Renal cortex interstitium (tissue), 11 donors: ENCODE data around the gene SFT2D2. TPM values are rescaled to one million over a fixed set of nuclear protein-coding genes. Genes with fewer than 3 reads are reported as not detected.

Source experiments
- DNase-seq, 11 donors: peaks; one replicate each; pipeline ENCODE4 v3.0.0-alpha.2; 2013; ENCODE audit warnings: low read depth in 9 of 11, low spot score in 4 of 11; ENCODE audit errors: extremely low read depth in 1 of 11
- polyA plus RNA-seq, 3 donors: library from polyadenylated mRNA; unstranded; fragments of 120-200 nt; gene quantifications; one replicate each; pipeline ENCODE4 v1.2.1, GENCODE V29; 2013; ENCODE audit not compliant: insufficient read length in 3 of 3

Gene SFT2D2
- polyA plus RNA-seq, 3 donors = 17.3 to 19.8 (median 17.7) TPM

DNA sequence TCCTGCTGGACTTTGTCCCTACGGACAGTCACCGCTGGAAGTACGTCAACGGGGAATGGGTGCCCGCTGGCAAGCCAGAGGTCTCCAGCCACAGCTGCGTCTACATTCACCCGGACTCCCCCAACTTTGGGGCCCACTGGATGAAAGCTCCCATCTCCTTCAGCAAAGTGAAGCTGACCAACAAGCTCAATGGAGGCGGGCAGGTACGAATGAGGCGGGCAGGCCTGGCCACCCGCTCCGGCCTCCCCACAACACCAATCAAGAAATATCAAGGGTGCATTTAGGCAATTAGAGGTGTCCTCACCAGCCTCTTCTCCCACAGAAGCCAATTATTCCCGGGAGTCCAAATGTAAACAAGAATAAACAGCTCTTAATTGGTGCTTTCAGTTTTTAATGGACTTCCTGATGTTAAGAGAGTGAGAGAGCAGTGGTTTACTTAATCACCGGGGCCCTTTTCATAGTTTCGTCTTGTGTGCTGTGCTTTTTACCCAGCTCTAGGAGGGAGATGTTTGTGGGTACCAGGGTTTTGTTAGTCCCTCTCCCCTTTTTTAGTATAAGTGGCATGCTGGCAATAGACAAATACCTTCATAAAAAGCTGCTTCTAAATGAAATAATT is 65.5 kb downstream of the SFT2D2 start:
- DNase-seq = no peak

DNA sequence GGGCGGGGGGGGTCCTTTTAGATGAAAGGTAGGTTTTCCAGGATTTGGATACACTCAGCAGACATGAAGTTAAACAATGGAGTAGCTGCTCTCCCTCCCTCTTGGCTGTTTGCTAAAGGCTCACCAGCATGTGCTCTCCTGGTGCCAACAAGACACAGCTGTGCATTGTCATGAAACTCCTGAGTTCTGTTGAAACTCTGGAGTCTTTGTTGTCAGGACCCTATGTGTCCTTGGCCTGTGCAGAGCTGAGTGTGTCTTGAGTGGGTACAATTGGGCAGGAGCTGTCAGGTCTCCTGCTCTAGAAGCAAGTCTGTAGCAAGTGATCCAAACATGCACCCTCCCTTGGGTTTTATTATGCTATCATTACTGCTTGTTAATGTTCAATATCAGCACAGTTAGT is 67.6 kb downstream of the SFT2D2 start:
- DNase-seq = no peak

DNA sequence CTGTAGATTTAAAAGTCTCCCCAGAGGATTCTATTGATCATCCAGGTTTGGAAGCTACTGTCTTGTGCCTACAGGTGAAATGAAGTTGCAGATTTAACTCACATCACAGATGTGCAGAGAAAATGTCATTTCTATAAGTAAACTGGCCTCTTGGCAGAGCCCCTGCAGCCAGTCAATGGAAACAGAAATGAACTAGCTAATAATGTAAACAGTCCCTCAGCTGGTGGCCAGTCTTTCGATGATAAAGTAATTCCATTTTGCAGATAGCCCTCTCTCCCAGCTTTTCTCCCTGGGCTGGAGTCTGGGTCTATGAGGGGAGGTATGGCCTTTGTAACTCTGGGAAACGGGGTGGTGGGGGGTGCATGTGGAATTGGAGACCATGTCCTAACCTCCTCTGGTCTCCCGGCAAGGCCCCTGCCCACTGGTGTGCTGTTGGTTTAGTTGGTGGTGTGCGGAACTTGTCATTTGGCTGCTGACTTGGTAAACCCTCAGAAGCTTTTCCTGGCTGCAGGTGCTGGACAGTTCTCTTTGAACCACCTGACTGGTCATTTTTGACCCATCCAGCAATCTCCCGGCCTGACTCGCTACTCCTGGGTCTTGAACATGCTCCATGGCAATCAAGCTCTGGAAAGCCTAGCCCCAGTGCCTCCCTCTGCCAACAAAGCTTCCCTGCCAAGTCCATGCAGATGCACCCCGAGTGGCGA is 69.8 kb downstream of the SFT2D2 start:
- DNase-seq = no peak

GRCh38 chr1:168297019-168297730 is 71.4 kb downstream of the SFT2D2 start:
- DNase-seq = no peak

GRCh38 chr1:168298446-168298845 is 72.6 kb downstream of the SFT2D2 start:
- DNase-seq = no peak

GRCh38 chr1:168300626-168301025 is 74.8 kb downstream of the SFT2D2 start:
- DNase-seq = no peak

GRCh38 chr1:168301664-168302320 is 76.0 kb downstream of the SFT2D2 start:
- no peak for DNase-seq

Other genes starting within 250 kb of the SFT2D2 start
- 10 to 100 TPM; 16.7 to 23.9 (median 20.0) TPM for gene GPR161, start 89.1 kb upstream of the SFT2D2 start, polyA plus RNA-seq
- 10 to 100 TPM; 44.8 to 53.0 (median 49.7) TPM for gene TIPRL, start 47.0 kb upstream of the SFT2D2 start, polyA plus RNA-seq
- gene TBX19, start 54.9 kb downstream of the SFT2D2 start, polyA plus RNA-seq = 1 to 10 TPM; 1.7 to 3.8 (median 2.1) TPM